Measurements from ENCODE around the gene GLMN. TPM values are rescaled to one million over a fixed set of nuclear protein-coding genes. Genes with fewer than 3 reads are reported as not detected.
"Not testable (repeated sequence)": the region's sequence is repeated elsewhere in the genome, so short reads cannot be mapped to it uniquely, and the experiment has no call there.

The GLMN gene
- polyA plus RNA-seq, 2 of the 4 experiments (the other 2 are of a cell fraction), result 10.6 to 10.9 TPM

- Histone ChIP-seq H3K4me2 (peak overlapping the region; percentile 55), H3K4me3 (peak overlapping the region; percentile 90), H3K9me3 (no peaks in the 10 kb centered on the region), H3K4me1 (peaks cover 13% of the 10 kb centered on the region; the same call in 1 of the 3 replicates), H3K27ac (peak overlapping the region; percentile 96 to 99)
- ATAC-seq (peak in 1 of 2 experiments; percentile 1; a peak in 1 of 6 replicates), FAIRE-seq (no peak), DNase-seq (ENCODE audit: low read depth in 1 of 2, low spot score in 1 of 2) (no peak)
- POLR2A ChIA-PET, result no interaction called here
- 0% methylated on average over 3 of the region's 3 CpGs for WGBS (ENCODE audit: missing lambda C conversion rate)
- CTCF ChIA-PET, result interaction anchor here (0.6 to 1.1 kb wide), 2 partner anchors 210 to 785 kb away, joined by 3 read pairs; no protein-coding TSS in a partner anchor
- TF ChIP-seq SMC3 (IDR thresholded peaks at IDR 0.05) (no peak), CTCF (IDR thresholded peaks at IDR 0.05) (peak; percentile 19), HOXB5 (CRISPR knock-in tag; IDR thresholded peaks at IDR 0.05) (no peak), MAFK (IDR thresholded peaks at IDR 0.05; ENCODE audit: partially characterized antibody) (no peak)
- TF ChIP-seq, protein P1, sequence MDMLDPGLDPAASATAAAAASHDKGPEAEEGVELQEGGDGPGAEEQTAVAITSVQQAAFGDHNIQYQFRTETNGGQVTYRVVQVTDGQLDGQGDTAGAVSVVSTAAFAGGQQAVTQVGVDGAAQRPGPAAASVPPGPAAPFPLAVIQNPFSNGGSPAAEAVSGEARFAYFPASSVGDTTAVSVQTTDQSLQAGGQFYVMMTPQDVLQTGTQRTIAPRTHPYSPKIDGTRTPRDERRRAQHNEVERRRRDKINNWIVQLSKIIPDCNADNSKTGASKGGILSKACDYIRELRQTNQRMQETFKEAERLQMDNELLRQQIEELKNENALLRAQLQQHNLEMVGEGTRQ (IDR thresholded peaks at IDR 0.05), result no peak
These were observed 594 bp downstream of the GLMN start for GRCh38 chr1:92298213-92298572.

- TF ChIP-seq SMC3 (IDR thresholded peaks at IDR 0.05) (peak; percentile 42; the same call in 2 of the 3 replicates), CTCF (IDR thresholded peaks at IDR 0.05) (peak; percentile 65), RCOR1 (IDR thresholded peaks at IDR 0.05; ENCODE audit: low read depth, low read length) (no peak), RAD21 (conservative IDR thresholded peaks at IDR 0.05 in 1 of 2, IDR thresholded peaks at IDR 0.05 in 1 of 2) (peak; percentile 61 to 69)
- TF ChIP-seq, protein P2, sequence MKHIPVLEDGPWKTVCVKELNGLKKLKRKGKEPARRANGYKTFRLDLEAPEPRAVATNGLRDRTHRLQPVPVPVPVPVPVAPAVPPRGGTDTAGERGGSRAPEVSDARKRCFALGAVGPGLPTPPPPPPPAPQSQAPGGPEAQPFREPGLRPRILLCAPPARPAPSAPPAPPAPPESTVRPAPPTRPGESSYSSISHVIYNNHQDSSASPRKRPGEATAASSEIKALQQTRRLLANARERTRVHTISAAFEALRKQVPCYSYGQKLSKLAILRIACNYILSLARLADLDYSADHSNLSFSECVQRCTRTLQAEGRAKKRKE (CRISPR knock-in tag; IDR thresholded peaks at IDR 0.05; ENCODE audit: low read depth), result no peak
- DNase-seq (ENCODE audit: low read depth in 1 of 2, low spot score in 1 of 2), result peak; percentile 10 to 57
- no peak overlapping the region for H3K4me2 ChIP-seq
- H3K4me1 ChIP-seq, result no peaks in the 10 kb centered on the region
- ATAC-seq, result peak; percentile 74 to 81; a peak in 5 of 6 replicates
- WGBS (ENCODE audit: missing lambda C conversion rate), result 8% methylated on average over 3 of the region's 3 CpGs
- ChIA-PET POLR2A (no interaction called here), CTCF (interaction anchor here (0.5 to 3.8 kb wide), 19 partner anchors 9 to 779 kb away, joined by 3 to 21 read pairs (median 4); no protein-coding TSS in a partner anchor)
- no peak overlapping the region for H3K27ac ChIP-seq
- no peak for FAIRE-seq
- no peaks in the 10 kb centered on the region for H3K9me3 ChIP-seq
- H3K4me3 ChIP-seq, result no peak overlapping the region
These were observed 7.3 kb downstream of the GLMN start for GRCh38 chr1:92291372-92291999.

- H3K27ac ChIP-seq; H3K9me3 ChIP-seq; ATAC-seq; H3K4me2 ChIP-seq; H3K4me1 ChIP-seq; FAIRE-seq; H3K4me3 ChIP-seq; DNase-seq (ENCODE audit: low read depth in 1 of 2, low spot score in 1 of 2); POLR2A ChIA-PET: not testable (repeated sequence)
- WGBS (ENCODE audit: missing lambda C conversion rate), result 93% methylated on average over 2 of the region's 2 CpGs
- CTCF ChIA-PET, result interaction anchor here (1.4 to 1.5 kb wide), 2 partner anchors 10 kb away, joined by 4 read pairs; no protein-coding TSS in a partner anchor
These were observed 17.4 kb downstream of the GLMN start for GRCh38 chr1:92281411-92281810.

- CTCF ChIA-PET, result interaction anchor here (0.8 to 1.5 kb wide), 2 partner anchors 8 to 283 kb away, joined by 3 to 4 read pairs; no protein-coding TSS in a partner anchor
- H3K9me3 ChIP-seq; H3K27ac ChIP-seq; H3K4me3 ChIP-seq; H3K4me2 ChIP-seq; POLR2A ChIA-PET; H3K4me1 ChIP-seq; DNase-seq (ENCODE audit: low read depth in 1 of 2, low spot score in 1 of 2); ATAC-seq; FAIRE-seq: not testable (repeated sequence)
- WGBS (ENCODE audit: missing lambda C conversion rate), result 100% methylated on average over 7 of the region's 15 CpGs
These were observed 19.0 kb downstream of the GLMN start for GRCh38 chr1:92279781-92280180.

Measured in A549 (cell line).